Activated CD8-positive, alpha-beta memory T cell treated with anti-CD3 and anti-CD28 coated beads for 24 hours (primary cell): ENCODE measurements around the gene TNPO2.
"Not testable (repeated sequence)": the region's sequence is repeated elsewhere in the genome, so short reads cannot be mapped to it uniquely, and the experiment has no call there.

Experiments
- DNase-seq: peaks from one replicate; pipeline ENCODE4 v3.0.0-alpha.2; 2020

Gene TNPO2

DNA sequence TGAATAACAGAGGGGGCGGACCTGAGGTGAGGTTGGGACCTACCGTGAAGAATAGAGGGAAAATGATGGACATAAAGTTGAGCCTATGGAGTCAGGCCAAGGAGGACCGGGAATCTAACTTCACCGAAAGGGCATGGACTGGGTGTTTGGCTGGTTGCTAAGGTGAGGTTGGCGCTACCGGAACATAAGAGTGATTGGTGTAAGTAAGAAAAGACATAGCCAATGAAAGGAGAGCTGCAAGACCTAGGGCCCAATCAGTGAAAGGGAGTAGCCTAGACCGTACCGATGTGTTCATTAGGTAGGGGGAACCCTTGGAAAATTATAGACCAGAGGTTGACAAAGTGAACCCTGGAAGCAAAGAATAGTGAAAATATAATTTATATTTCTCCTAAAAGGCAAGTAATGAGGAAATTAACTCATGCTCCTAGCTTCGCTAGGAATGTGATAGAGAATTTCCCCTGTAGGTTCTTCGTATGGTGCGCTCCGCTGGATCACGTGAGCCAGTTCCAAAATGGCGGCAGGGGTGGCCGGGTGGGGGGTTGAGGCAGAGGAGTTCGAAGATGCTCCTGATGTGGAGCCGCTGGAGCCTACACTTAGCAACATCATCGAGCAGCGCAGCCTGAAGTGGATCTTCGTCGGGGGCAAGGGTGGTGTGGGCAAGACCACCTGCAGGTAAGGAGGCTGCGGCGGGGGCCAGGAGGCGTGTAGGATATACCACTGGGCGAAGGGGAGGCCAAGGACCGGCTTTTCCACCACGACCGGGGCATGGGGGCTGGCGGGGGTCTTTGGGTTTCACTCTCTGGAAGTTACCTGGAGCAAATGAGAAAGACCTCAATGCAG is 13.5 kb upstream of the TNPO2 start, which contains the start of gene GET3:
TSS of gene GET3 (plus strand) at position 503 of the 840 bp plus-strand sequence. CDS start at position 512, 9 bp downstream.
- DNase-seq, result peak; percentile 87

DNA sequence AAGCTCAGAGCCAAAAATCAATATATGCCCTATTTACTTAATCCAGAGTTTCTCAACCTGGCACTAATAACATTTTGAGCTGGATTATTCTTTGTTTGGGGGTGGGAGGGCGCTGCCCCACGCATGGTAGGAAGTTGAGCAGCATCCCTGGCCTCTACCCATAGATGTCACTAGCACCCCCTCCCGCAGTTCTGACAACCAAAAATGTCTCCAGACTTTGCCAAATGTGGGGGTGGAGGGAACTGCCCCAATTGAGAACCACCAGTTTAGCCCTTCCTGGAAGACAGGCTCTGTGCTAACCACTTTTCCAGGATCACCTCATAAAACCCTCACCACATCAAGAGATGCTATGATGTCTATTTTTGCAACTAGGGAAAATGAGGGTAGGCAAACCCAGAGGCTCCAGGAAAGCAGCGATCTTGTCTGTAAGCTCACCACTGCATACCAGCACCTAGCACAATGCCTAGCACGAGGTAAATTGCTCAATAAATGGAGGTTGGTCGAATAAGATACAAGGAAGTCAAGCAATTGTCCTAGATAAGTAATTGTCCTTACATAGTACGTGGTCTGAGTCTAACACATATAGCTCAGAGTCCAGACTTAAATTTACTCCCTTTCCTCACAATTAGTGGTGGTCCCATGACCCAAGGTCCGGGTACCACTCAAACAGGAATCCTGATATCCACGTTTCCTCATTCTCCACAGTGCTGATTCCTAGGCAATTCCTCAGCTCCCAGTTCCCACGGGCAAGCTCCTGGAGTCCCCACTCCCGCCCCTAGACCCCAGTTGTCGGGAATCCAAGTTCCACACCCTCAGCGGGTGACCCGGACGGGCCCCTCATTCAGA is 9.9 kb upstream of the TNPO2 start:
- peak; percentile 78 for DNase-seq

DNA sequence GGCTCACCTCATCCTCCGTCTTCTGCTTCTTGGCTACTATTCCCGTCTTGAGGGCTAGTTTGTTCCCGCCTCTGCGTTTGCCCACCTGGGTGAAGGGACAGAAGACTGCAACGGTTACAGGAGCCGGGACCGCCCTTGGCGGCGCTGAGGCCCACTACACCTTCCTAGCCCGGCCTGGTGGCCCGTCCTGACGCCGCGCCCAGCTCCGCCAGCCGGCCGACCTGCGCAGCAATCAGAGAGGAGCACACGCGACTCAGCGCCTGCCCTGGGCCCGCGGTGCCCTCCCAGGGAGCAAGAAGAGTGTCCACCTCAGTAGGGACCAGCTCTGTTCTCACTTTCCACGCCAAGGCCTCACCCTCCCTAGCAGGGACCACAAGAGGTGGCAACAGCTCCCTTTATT is 7.6 kb upstream of the TNPO2 start:
- DNase-seq, result no peak

DNA sequence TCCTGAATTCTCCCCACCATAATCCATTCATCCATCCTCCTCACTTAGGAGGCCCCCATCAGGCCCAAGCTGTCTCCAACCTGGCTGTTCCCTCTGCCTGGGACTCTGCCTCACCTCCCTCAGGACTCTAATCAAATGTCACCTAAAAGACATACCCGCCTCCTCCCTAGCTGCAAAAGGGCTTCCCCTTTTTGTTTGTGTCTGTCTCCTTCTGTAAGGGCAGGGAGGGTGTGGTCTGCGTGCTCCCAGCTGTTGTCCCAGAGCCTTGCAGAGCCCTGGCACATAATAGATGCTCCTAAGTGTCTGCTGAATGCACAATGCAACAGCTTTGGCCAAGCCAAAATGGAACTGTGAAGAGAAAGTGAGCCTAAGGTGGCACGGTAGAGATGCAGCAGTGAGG is 6.3 kb upstream of the TNPO2 start:
- no peak for DNase-seq

DNA sequence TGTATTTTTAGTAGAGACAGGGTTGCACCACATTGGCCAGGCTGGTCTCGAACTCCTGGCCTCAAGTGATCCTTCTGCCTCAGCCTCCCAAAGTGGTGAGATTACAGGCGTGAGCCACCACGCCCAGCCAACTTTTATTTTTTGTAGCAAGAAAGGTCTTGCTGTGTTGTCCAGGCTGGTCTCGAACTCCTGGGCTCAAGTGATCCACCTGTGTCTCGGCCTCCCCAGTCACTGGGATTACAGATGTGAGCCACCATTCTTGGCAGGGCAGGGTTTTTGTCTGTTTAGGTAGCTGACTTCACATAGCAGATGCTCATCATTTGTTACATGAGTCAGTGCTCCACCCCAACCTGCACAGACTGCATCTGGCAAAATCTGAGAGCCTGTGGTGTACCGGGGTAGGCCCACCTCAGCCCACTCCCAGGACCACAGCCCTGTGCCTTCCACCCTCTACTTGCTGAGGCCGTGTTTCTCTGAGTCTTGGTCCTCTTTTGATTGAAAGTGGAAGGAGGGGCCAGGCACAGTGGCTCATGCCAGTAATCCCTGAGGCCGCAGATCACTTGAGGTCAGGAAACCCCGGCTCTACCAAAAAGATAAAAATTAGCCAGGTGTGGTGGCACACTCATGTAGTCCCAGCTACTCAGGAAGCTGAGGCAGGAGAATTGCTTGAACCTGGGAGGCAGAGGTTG is 4.2 kb upstream of the TNPO2 start:
- DNase-seq, result no peak

DNA sequence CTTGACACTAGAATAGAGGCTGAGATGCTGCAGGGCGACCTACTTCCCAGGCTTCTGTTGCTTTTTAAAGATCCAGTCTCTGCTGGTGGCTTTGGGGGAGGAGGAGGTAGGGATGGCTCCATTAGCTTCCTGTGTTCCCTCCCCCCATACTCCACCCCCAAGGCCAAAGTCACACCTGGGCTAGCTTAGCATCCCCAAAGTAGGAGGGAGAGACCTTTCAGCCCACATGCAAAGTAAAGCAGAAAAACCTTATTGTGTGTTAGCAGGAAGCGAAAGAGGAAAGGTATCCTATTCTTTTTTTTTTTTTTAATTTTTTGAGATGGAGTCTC is 3.2 kb upstream of the TNPO2 start:
- DNase-seq, result no peak

DNA sequence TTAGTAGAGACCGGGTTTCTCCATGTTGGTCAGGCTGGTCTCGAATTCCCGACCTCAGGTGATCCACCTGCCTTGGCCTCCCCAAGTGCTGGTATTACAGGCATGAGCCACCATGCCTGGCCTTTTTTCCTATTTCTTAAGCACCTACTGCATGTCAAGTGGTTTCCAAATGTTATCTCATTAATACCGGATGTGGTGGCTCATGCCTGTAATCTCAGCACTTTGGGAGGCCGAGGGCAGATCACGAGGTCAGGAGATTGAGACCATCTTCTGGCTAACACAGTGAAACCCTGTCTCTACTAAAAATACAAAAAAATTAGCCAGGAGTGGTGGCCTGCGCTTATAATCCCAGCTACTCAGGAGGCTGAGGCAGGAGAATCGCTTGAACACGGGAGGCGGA is 1.9 kb upstream of the TNPO2 start:
- DNase-seq, result not testable (repeated sequence)

DNA sequence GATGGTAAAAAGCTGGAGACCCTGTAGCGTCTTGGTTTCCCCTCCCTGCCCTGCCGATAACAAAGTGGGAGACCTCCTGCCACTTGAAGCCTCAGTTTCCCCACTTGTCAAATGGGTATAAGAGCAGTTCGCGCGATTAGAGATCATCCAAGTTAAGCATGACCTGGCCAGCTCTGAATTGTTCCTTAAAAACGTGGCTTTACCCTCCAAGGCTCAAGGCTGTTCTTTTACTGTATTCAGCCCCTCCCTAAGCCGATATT is 421 bp downstream of the TNPO2 start:
- DNase-seq, result peak; percentile 69

DNA sequence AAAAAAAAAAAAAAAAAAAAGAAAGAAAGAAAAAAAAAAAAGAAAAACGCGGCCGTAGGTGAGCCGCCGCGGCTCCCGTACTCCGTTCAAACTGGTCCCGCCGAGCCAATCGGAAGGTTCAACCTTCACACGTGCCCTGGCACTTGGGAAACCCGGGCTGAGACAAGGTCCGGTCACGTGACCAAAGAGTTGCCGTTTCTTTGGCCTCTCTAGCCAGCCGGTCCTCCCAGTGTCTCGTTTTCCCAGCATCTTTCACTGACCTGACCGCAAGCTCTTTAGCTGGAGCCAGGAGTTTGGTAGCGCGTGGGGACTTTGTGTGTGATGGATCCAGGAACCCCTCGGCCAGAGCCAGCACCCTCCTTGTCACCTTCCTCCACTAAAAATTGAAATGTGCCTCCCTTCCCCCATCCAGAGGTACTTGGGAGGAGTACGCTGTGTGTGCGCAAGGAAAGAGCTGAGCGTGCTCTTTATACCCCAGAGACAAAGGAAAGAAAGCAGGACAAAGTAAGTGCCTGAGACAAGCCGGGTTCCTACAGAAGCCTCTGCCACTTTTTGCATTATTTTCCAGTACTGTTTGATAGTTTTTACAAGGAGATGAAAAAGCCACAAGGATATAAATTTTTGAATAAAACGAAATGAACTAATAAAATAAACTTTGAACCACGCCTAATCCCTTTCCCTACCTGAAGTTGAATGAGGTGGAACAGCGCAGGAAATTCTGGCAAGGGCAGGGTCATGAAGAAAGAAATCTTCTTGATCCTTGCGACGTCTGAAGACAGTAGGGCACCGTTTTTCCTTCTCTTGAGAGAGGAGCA is 959 bp downstream of the TNPO2 start:
- DNase-seq, result peak; percentile 94

DNA sequence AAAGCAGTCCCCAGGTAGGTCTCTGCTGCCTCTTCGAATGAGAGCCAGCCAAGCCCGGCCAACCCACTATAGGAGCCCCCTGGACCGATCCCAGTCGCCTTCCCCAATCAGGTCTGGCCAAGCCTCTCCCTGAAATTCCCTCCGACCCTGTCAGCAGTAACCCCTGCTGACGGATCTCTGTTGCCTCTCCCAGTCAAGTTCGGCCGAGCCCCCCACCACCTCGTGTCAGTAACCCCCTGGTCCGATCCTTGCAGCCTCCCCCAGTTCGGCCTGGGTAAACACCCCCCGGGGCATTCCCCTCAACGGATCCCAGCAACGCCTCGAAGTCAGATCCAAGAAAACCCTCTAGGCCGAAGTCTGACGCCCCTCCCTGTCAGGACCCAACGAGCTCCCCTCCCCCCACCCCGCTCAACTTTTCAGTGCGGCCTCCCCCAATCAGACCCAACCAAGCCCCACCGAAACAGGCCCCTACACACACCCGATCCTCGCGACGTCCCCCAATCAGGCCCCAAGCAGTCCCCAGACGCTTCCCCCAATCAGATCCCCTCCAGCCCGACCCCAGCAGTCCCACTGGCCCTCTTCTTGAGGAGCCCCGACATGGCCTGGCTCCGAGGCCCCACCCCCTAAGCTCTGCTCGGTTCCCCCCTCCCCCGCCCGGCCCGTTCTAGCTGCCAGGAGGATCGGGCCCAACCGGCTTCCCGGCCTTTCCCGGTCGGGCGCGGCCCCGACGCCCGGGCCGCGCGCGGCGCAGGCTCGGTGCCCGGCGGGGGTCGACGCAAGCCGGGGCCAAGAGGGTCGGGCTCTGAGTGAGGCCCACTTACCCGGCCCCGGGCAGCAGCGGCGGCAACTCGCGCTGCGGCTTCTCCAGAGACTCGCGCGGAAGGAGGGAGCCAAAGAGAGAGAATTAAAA is 1.8 kb downstream of the TNPO2 start:
- peak; percentile 68 for DNase-seq

DNA sequence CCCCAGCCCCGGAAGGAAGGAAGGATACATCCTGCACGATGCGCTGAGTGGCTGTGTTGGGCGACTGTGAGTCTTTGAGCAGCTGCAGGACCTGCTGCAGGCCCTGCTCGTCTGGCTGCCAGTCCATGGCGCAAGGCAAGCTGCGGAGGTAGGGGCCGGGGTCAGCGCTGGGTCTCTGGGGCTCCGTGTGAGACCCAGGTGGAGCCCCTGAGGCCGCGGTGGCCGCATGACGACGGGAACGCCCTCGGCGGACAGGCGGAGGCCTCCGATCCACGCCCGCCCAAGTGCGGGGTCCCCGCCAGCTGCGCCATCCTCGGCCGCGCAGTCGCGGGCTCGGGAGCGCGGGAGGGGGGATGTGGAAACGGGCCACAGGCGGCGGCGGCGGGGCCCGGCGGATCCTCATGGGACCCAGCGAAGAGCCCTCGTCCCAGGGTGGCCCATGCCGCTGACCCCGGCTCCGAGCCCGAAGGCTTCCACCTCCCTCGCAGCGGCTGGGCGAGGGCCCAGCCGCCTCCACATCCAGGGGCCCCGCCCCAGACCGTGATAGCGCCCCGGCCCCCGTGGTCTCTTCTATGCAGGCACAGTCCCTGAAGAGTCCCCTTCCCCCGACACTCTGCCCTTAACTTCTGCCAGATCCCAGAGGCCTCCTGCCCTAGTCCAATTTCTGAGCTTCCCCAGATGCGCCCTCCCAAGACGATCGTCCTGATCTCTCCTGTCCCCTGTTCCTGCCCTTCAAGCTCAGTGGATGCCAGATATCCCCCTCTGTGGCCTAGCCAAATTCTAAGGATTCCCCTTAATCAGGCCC is 2.7 kb downstream of the TNPO2 start:
- DNase-seq, result no peak

DNA sequence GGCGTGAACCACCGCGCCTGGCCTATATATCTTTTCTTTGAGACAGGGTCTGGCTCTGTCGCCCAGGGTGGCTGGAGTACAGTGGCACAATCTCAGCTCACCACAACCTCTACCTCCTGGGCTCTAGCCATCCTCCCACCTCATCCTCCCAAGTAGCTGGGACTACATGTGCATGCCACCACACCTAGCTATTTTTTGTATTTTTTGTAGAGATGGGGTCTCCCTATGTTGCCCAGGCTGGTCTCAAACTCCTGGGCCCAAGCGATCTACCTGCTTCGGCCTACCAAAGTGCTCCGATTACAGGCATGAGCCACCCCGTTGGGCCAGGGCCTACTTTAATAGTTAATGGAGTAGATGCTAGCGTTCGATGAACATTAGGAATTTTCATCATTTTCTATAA is 3.4 kb downstream of the TNPO2 start:
- DNase-seq, result no peak

DNA sequence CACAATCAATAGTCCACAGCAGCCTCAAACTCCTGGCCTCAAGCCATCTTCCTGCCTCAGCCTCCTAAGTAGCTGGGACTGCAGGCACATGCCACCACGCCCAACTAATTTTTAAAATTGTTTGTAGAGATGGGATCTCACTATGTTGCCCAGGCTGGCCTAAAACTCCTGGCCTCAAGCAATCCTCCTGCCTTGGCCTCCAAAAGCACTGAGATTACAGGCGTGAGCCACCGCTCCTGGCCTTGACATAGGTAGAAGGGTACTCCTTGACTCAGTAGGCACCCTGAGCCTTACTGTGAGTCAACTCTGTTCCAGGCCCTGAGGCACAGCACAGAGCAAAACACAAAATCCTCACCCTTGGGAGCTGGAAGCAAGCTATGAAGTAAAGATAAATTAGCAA is 7.8 kb downstream of the TNPO2 start:
- DNase-seq, result no peak

DNA sequence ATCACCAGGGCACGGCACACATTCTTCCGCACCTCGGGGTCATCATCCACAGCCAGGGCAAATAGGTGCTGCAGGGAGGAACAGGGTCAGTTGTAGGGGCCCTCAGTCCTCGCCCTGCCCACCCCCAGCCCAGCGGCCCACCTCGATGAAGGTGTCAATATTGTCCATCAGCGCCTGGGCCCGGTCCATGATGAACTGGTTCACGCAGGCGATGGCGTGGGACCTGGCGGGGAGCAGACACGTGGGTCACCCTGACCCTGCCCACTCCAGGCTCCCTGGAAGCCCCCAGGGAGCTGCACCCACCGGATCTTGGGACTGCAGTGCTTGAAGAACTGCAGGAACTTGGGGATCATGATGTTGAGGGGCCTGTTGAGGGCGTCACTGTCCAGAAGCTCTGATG is 8.6 kb downstream of the TNPO2 start:
- DNase-seq, result no peak

DNA sequence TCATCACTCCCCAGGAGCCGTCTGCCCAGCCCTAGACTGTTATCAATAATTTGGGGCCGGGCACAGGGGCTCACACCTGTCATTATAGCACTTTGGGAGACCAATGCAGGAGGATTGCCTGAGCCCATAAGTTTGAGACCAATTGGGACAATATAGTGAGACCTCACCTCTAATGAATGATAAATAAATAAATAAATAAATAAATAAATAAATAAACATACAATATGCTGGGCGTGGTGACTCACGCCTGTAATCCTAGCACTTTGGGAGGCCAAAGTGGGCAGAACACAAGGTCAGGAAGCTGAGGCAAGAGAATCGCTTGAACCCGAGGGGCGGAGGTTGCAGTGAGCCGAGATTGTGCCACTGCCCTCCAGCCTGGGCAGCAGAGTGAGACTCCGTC is 10.4 kb downstream of the TNPO2 start:
- DNase-seq, result not testable (repeated sequence)

DNA sequence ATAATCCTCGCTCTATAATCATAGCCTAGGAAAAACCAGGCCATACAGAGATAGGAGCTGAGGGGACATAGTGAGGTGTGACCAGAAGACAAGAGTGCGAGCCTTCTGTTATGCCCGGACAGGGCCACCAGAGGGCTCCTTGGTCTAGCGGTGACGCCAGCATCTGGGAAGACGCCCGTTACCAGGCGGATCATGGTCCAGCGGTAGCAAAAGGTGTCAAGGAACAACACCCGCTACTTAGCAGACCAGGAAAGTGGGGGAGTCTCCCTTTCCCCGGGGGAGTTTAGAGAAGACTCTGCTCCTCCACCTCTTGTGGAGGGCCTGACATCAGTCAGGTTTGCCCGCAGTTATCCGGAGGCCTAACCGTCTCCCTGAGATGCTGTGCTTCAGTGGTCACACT is 11.7 kb downstream of the TNPO2 start:
- not testable (repeated sequence) for DNase-seq

DNA sequence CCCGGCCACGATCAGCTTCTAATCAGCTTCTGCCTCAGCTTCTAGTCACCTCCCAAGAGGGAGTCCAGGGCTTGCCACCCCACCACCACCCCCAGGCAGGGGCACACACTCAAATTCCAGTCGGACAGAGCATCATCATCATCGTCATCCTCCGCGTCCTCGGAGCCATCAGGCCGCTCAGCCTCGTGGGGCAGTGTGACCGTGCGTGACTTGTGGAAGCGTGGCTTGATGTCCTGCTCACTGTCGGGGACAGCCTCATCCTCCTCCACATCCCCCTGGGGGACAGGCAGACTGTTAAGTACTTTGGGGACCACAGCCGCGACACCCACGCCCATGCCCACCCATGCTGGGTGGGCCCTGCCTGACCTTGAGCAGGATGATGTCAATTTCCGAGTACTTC is 12.5 kb downstream of the TNPO2 start:
- no peak for DNase-seq

DNA sequence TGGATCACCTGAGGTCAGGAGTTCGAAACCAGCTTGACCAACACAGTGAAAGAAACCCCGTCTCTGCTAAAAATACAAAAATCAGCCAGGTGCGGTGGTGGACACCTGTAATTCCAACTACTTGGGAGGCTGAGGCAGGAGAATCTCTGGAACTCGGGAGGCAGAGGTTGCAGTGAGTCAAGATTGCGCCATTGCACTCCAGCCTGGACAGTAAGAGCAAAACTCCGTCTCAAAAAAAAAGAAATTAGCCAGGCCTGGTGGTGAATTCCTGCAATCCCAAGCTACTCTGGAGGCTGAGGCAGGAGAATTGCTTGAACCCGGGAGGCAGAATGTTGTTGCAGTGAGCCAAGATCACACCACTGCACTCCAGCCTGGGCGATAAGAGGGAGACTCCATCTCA is 15.1 kb downstream of the TNPO2 start:
- no peak for DNase-seq

DNA sequence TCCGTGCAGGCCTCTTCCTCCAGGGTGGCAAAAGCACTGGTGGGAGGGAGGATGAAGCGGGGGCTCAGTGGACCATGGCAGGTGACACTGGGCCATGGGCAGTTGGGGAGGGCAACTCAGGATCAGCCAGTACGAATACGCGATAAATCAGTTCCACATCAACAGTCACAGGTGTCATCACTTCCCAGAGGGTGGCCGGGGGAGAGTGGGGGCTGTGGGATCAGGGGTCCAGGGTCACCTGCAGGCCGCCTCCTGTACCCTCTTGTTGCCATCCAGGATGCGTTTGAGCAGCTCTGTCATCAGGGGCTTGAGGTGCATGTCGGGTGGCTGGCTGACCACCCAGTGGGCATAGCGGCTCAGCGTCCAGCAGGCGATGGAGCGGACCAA is 17.4 kb downstream of the TNPO2 start:
- no peak for DNase-seq

DNA sequence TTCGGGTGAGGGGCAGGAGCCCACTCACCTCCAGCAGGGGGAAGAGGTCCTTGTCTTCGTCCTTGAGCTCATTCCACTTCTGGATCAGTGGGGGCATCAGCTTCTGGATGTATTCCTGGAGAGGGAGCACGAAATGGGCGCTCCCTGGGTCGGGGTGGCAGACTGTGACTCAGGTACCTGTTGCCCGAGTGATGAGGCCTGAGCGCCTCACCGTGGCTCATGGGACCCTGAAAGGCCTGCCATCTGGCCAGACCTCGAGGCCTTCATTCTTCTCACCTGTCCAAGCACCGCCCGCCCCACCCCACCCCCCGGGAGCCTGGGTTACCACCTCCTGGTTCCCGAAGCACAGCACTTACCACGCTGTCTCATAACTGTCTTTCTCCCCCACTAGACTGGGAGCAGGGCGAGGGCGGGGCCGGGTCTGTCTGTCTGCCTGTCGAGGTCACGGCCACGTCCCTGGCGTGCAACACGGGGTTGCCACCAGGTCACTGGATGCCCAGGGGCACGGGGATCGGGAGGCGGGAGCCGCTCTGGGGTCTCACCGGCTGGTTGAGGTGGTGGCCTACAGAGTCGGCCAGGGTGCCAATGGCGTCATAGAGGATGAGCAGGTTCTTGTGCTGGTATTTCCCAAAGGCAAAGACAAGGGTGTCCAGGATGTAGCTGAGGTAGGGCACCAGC is 17.9 kb downstream of the TNPO2 start:
- DNase-seq, result no peak
